Stimulated activated CD8-positive, alpha-beta memory T cell treated with anti-CD3 and anti-CD28 coated beads, Interleukin-15, amount 100 ng/mL, for 24 hours (primary cell): ENCODE data around the gene TMC6.
"Not testable (repeated sequence)": the region's sequence is repeated elsewhere in the genome, so short reads cannot be mapped to it uniquely, and the experiment has no call there.

Source experiments
- DNase-seq: peaks from one replicate; pipeline ENCODE4 v3.0.0-alpha.2; 2020; ENCODE audit warnings: low read depth

Gene TMC6

DNA sequence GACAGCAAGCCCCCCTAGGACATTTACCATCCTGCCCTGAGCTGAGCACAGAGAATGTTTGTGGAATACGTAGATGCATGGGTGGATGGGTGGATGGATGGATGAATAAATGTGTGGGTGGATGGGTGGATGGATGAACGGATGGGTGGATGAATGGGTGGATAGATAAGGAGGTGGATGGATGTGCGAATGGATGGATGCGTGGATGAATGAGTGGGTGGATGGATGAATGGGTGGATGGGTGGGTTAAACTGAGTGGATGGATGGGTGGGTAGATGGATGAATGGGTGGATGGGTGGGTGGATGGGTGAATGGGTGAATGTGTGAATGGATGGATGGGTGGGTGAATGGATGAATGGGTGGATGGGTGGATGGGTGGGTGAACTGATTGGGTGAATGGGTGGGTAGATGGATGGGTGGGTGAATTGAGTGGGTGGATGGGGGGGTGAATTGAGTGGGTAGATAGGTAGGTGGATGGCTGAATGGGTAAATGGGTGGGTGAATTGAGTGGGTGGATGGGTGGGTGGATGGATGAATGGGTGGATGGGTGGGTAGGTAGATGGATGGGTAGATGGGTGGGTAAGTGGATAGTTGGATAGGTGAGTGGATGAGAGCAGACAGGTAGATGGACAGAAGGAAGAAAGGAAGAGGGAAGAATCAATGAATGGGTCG lies 5.2 kb downstream of the TMC6 start:
- DNase-seq: no peak

- no peak for DNase-seq
Observed at GRCh38 chr17:78122931-78123249, 5.7 kb downstream of the TMC6 start.

DNA sequence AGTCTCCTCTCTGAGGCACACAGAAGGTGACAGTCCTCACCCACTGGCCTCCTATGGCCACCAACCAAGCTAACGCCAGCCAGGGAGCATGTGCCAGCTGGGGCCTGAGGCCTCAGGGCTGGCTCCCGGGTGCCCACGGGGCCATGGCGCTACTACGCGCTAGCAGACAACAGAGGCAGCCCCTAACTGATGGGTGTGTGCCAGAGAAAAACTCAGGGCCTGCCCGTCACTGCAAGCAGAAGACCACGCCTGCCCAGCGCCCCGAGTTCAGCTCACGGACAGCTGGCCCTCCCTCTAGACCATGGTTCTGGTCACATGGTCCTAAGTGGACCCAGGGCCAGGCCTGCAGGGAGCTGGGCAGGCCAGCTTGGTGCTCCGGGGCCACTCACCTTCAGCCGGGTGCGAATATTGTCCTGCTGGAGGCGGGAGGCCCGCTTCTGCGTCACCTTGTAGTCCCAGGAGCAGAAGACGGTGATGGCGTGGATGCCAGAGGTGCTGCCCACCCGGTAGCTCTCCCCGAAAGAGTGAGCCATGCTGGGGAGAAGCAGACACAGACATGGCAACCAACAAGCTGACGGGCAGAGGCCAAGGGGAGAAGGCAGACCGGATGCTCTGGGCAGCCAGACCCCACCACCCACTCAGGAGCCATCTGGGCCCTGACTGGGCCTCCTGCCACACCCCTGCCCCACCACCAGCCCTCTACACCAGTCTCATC lies 6.2 kb downstream of the TMC6 start:
- DNase-seq: no peak

DNA sequence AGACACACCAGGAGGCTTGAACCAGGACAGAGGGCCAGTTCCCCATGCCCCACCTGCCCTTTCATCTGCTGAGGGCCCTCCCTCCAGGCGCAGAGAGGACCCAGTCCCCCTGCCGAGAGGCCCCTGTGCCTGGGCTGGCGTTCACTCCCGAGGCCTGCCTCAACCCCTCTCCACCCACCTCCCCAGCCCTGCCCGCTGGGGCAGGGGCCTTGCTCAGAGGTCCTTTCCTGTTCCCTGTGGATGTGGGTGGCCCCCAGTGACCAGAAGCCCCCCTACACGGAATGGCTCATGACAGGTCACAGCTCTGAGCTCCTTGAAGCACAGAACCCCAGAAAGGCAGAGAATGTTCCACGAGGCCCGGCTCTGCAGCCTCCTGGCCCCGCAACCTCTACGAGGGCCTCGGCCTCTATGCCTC lies 6.7 kb downstream of the TMC6 start:
- DNase-seq: no peak

DNA sequence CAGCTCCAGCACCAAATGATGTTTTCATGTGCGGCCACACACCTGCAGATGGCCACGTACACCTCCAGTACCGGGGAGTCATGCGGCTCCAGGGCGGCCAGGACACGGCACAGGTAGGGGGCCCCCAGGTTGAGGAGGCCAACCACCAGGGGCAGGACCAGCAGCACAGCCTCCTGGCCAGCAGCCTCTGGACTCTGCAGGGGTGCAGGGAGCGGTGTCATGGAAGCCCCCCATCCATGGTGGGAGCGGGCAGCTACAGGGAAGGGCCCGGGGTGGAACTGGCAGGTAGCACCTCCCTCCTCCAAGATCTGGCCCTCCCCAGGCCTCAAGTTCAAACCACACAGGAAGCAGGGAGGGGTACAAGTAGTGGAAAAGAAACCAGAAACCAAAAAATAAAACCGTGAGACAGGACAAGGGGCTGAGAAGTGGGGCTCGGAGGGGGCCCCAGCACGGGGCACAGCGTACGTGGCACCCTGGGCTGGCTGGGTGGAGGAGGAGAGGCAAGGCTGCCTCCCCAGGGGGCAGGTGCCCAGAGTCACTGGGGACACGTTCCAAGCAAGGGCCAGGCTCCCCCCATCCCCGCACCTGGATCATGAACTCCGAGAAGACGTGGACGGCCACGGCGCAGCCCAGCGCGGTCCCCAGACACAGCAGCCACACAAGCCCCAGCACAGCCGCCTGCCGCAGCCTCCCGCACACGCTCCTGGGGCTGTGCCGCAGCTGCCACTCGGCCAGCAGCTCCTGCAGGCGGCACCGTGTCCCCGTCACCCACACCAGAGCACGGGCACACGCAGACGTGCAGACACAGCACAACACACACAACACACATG lies 7.4 kb downstream of the TMC6 start:
- DNase-seq: no peak

DNA sequence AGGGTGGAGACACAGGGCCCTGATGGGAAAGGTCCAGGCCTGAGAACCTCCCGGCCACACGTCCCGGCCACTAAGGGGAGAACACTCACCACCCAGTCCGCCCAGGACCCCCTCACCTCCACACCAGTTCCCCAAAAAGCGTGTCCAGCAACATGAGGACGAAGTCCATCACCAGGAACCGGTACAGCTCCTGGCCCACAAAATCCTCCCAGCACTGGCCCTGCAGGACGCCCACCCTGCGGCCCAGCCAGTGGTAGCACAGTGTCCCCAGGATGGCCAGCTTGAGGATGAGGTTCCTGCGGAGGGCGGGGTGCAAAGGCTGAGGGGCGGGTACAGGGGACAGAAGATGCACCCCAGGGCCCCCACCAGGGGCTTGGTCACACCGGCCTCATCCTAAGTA lies 8.0 kb downstream of the TMC6 start:
- no peak for DNase-seq

DNA sequence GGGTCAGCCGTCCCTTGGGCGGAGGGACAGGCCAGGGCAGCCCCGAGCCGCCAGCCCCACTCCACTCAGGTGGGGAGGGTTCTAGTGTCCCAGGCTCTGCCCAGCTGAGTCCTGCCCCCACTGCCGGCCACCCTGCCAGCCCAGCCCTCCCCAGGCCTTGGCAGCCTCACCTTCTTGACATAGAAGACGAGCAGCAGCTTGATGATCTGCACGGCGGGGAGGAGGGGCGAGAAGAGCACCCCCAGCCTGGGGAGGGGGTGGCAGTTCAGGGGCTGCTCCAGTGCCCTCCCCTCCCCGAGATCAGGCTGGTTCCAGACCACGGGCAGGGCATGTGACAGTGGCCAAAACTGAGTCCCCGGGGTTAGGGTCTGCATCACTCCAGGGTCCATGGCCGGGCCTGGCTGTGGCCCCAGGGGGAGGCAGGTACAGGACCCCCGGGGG lies 9.7 kb downstream of the TMC6 start:
- no peak for DNase-seq

GRCh38 chr17:78117027-78117981 lies 11.3 kb downstream of the TMC6 start:
- no peak for DNase-seq

- no peak for DNase-seq
Observed at GRCh38 chr17:78116411-78116810, 12.1 kb downstream of the TMC6 start.

- DNase-seq: not testable (repeated sequence)
Observed at GRCh38 chr17:78115803-78116202, 12.8 kb downstream of the TMC6 start.

GRCh38 chr17:78114831-78115723 lies 13.5 kb downstream of the TMC6 start:
- DNase-seq: no peak

GRCh38 chr17:78113804-78114785 lies 14.5 kb downstream of the TMC6 start:
- DNase-seq: no peak

GRCh38 chr17:78112518-78113471 lies 15.8 kb downstream of the TMC6 start:
- DNase-seq: peak; percentile 77

GRCh38 chr17:78111727-78112517 lies 16.6 kb downstream of the TMC6 start:
- no peak for DNase-seq

GRCh38 chr17:78111016-78111726 lies 17.4 kb downstream of the TMC6 start:
- no peak for DNase-seq

DNA sequence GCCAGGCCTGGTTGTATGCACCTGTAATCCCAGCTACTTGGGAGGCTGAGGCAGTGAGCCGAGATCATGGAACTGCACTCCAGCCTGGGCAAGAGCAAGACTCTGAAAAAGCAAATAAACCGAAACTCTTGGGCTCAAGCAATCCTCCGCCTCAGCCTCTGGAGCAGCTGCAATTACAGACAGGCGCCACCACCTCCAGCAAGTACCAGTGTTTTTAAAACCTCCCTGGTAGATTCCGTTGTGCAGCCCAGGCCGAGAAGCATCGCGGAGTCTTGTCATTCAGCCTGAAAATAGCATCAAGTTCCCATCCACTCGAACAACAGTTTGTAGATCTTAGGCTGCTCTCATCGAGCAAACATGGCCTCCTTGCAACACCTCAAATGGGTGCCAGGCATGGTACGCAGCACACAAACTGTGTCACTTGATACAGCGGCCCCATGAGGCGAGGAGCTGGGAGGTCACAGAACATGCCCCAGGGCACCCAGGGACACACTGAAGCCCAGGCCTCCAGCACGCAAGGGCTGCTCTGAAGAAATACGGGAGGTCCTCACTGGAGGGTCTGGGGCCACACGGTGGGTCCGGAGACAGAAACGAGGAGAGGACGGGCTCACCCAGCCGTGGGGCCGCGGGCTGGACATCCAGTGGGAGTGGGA lies 18.1 kb downstream of the TMC6 start:
- no peak for DNase-seq

- no peak for DNase-seq
Observed at GRCh38 chr17:78109489-78109761, 19.1 kb downstream of the TMC6 start.
